8988T (cell line): ENCODE data around the gene DENR.
"Not testable (repeated sequence)": the region's sequence is repeated elsewhere in the genome, so short reads cannot be mapped to it uniquely, and the experiment has no call there.

Experiments
- DNase-seq: peaks from one replicate; pipeline ENCODE4 v3.0.0; 2011

The DENR gene, protein sequence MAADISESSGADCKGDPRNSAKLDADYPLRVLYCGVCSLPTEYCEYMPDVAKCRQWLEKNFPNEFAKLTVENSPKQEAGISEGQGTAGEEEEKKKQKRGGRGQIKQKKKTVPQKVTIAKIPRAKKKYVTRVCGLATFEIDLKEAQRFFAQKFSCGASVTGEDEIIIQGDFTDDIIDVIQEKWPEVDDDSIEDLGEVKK

GRCh38 chr12:122752464-122753318 is at the start of gene DENR:
DENR (plus strand) TSS chr12:122752824; CDS start chr12:122753702, 878 bp downstream.
- DNase-seq: peak; percentile 81

- DNase-seq: not testable (repeated sequence)
Measured at GRCh38 chr12:122702890-122703611, 49.6 kb upstream of the DENR start, which contains the start of gene HCAR2. HCAR2 (minus strand) TSS chr12:122703357; CDS start chr12:122703283, 74 bp downstream.

DNA sequence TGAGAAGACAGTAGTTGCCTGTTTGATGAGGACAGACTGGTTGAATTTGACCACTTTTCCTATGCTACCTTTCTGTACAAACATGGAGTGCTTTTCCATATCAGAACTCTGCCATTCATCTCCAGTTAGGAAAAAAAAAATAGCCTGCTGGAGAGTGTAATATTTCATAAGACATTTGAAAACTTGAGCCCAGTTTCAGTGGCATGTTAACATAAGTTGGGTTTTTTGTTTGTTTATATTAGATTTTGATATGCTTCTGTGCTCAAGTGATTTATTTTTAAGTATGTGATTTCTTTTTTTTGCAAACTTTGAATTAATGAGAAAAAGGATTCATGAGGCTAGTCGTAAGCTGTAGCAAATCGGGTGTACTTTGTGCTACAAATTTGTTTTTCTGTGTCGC is 48.8 kb upstream of the DENR start:
- not testable (repeated sequence) for DNase-seq

- DNase-seq: not testable (repeated sequence)
Measured at GRCh38 chr12:122709287-122709686, 43.3 kb upstream of the DENR start.

DNA sequence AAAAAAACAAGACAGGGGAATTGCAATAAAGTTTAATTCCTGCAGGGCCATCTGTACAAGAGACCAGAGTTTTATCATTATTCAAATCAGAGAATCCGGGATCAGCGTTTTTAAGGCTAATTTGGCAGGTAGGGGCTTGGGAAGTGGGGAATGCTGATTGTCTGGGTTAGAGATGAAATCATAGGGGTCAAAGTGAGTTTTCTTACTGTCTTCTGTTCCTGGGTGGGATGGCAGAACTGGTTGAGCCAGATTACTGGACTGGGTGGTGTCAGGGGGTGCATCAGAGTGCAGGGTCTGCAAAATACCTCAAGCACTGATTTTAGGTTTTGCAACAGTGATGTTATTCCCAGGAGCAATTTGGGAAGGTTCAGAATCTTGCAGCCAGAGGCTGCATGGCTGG is 42.3 kb upstream of the DENR start:
- not testable (repeated sequence) for DNase-seq

- DNase-seq: not testable (repeated sequence)
Measured at GRCh38 chr12:122711266-122711665, 41.4 kb upstream of the DENR start.

- not testable (repeated sequence) for DNase-seq
Measured at GRCh38 chr12:122713491-122714188, 39.0 kb upstream of the DENR start.

- DNase-seq: not testable (repeated sequence)
Measured at GRCh38 chr12:122715211-122715610, 37.4 kb upstream of the DENR start.

- not testable (repeated sequence) for DNase-seq
Measured at GRCh38 chr12:122716658-122717057, 36.0 kb upstream of the DENR start, which contains the start of gene HCAR3. HCAR3 (minus strand) TSS chr12:122716811; CDS start chr12:122716737, 74 bp downstream.

GRCh38 chr12:122721057-122721545 is 31.5 kb upstream of the DENR start:
- no peak for DNase-seq

DNA sequence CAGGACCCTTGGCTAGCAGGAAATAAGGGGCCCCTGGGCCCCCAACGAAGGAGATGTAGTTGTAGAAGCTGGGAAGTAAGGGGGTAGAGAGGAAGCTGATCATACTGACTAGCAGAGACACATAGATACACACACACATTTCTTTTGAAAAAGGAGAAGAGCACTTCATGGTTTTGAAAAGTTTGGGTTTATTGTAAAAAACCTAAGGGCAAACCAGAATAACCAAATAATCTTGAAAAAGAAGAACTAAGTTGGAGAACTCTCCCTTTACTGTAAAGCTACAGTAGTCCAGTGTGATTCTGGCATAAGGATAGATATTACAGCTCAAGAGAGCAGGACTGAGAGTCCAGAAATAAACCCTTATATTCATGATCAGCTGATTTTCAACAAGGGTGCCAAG is 30.2 kb upstream of the DENR start:
- DNase-seq: no peak

- no peak for DNase-seq
Measured at GRCh38 chr12:122724641-122725243, 27.9 kb upstream of the DENR start.

DNA sequence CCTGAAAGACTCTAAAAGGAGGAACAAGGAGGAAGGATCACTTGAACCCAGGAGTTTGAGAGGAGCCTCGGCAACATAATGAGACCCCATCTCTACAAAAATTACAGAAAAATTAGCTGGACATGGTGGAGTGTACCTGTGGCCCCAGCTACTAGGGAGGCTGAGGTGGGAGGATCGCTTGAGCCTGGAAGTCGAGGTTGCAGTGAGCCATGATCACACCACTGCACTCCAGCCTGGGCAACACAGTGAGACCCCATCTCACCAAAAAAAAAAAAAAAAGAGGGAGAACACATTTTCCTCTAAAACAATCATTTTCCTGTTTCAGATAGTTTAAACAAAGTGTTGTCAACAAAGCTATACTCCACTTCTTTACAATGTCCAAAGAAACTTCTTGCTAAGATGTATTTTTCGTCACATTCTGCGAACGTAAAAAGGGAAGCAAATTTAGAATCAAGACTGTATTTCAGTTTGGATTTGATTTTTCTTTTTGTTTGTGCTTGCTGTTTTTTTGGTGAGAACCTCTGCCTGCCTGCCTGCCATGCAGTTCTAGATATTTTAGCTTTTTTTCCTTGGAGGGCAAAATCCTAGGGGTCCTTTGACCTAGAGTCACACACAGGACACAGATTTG is 27.1 kb upstream of the DENR start:
- no peak for DNase-seq

- peak; percentile 38 for DNase-seq
Measured at GRCh38 chr12:122726080-122726558, 26.5 kb upstream of the DENR start.

DNA sequence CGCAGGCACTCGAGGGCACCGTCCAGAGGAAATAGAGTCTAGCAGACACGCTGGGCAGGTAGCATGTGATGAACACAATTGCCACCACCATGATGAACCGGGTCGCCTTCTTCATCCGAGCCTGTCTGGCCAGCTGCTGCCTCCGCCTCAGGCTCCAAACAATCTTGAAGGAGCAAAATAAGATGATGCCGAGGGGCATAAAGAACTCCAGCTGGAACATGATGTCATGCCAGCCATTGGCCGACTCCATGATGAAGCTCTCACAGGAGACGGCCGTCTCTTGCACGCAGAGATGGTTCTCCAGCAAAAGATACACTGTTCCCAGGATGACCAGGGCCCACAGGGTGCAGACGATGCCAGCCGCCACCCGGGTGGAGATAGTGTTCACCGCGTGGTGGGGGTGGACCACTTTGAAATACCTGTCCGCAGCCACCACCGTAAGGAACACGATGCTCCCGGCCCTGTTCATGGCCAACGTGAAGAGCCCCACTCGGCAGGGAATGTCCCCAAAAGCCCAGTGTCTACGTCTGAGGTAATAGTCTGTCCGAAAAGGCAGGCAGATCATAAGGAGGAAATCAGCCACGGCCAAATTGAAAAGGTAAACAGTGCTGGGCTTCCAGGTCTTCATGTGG is 22.9 kb upstream of the DENR start:
- no peak for DNase-seq

DNA sequence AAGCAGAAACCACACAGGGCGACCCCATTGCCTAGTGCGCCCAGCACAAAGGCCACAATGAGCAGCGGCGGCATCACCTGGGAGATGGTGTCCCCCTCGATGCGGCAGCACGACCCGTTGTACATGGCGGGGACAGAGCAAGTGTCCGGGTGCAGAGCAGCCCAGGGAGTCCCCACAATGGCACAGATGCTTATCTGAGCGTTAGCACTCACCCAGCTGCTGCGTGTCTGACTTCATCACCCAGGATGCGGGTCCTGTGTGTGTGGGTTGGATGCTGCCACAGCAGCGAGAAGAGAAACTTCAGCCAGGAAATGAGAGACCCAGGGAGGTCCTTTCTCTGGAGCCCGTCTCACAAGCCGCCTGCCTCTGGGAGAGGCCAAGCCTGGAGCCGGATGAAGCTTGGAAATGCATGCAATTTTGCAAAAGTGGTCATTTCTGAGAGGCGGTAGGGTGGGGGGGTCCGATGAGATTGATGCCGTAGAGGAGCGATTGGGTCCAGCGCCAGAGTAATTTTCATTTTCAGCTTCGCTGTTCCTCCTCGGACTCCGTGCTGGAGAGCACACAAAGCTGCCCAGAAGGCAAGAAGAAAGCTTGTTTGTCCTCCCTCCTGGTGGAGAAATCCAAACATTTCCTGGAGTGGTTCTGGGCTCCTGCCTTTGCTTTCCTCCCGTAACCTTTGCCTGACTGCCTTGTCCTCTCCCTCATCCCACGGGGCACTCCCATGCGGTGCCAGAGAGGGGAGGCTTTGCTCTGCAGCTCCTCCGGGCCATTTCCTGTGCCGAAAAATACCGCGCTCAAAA is 22.2 kb upstream of the DENR start, which contains the start of gene HCAR1:
TSS of gene HCAR1 (minus strand) at position 630 of the 800 bp plus-strand sequence. CDS start at position 125, 505 bp downstream.
- DNase-seq: no peak

- no peak for DNase-seq
Measured at GRCh38 chr12:122732170-122732569, 20.5 kb upstream of the DENR start.

GRCh38 chr12:122732611-122733010 is 20.0 kb upstream of the DENR start:
- no peak for DNase-seq

GRCh38 chr12:122738571-122738970 is 14.1 kb upstream of the DENR start:
- no peak for DNase-seq

GRCh38 chr12:122740351-122740750 is 12.3 kb upstream of the DENR start:
- no peak for DNase-seq
